H1 (cell line): ENCODE results near the gene SEC14L6. TPM values are rescaled to one million over a fixed set of nuclear protein-coding genes. Genes with fewer than 3 reads are reported as not detected.
A peak's percentile ranks its signal among the peaks of the same experiment; 100 is the strongest.

Experiments
- CTCF ChIA-PET: fragments of 300-600 bp; sonication (Branson Sonifier 250); formaldehyde crosslinking; loops from one replicate; lab custom pipeline; 2021; ENCODE audit not compliant: partially characterized antibody; lab: Charles Lee
- POLR2A ChIA-PET: fragments of 300-600 bp; sonication (Branson Sonifier 250); formaldehyde crosslinking; loops from one replicate; lab custom pipeline; 2021; ENCODE audit warnings: inconsistent platforms; ENCODE audit not compliant: partially characterized antibody; lab: Charles Lee
- DNase-seq, 2 experiments: peaks; one replicate each; pipeline versions ENCODE4 v3.0.0 to v3.0.0-alpha.2; 2010 to 2022; ENCODE audit warnings: low spot score in 2 of 2, low read depth in 1 of 2, mixed read lengths in 1 of 2
- FAIRE-seq: peaks from 2 replicates; lab custom pipeline; 2011; peaks lifted over from hg19 to GRCh38; lab: Jason Lieb, UNC
- H2AFZ ChIP-seq: 2 replicates; pipeline ENCODE4 v1.8.1; 2012; ENCODE audit warnings: low read length, inconsistent platforms
- H2AK5ac ChIP-seq: 2 replicates; pipeline ENCODE4 v1.6.1; 2013; ENCODE audit warnings: low read depth, low read length
- H2BK120ac ChIP-seq: replicated peaks from 2 replicates; pipeline ENCODE3; 2013; ENCODE audit warnings: low read depth, low read length, inconsistent platforms
- H2BK12ac ChIP-seq: 2 replicates; pipeline ENCODE4 v1.6.1; 2013; ENCODE audit warnings: low read depth, low read length
- H2BK15ac ChIP-seq: 2 replicates; pipeline ENCODE4 v1.6.1; 2013; ENCODE audit warnings: low read length
- H2BK20ac ChIP-seq: 2 replicates; pipeline ENCODE4 v1.6.1; 2013; ENCODE audit warnings: low read length
- H2BK5ac ChIP-seq: 2 replicates; pipeline ENCODE4 v1.6.1; 2013; ENCODE audit warnings: low read depth, low read length
- H3K14ac ChIP-seq: 2 replicates; pipeline ENCODE4 v1.6.1; 2013; ENCODE audit warnings: inconsistent platforms; ENCODE audit not compliant: insufficient read length
- H3K18ac ChIP-seq: 2 replicates; pipeline ENCODE4 v1.6.1; 2013; ENCODE audit warnings: low read length; ENCODE audit errors: extremely low read depth
- H3K23ac ChIP-seq: 2 replicates; pipeline ENCODE4 v1.6.1; 2013; ENCODE audit warnings: inconsistent platforms; ENCODE audit not compliant: insufficient read length
- H3K23me2 ChIP-seq: 2 replicates; pipeline ENCODE4 v1.6.1; 2013; ENCODE audit warnings: low read depth, low read length
- H3K27ac ChIP-seq: 2 replicates; pipeline ENCODE4 v1.6.1; 2011; ENCODE audit warnings: low read depth, low read length, inconsistent platforms
- H3K27me3 ChIP-seq, 4 experiments: replicated peaks in 1 of 4; 1 replicate in 1 of 4; 2 replicates in 3 of 4; pipeline versions ENCODE4 v1.6.1 to v1.8.1; 2011 to 2013; ENCODE audit warnings: low read length in 3 of 4, mild to moderate bottlenecking in 3 of 4, inconsistent platforms in 2 of 4, mixed read lengths in 2 of 4, moderate library complexity in 1 of 4; ENCODE audit not compliant: control insufficient read depth in 3 of 4, insufficient read depth in 3 of 4; ENCODE audit errors: extremely low read depth in 1 of 4
- H3K36me3 ChIP-seq, 4 experiments: 2 replicates each; pipeline versions ENCODE4 v1.6.1 to v1.8.1; 2011 to 2013; ENCODE audit warnings: mild to moderate bottlenecking in 4 of 4, low read length in 3 of 4, moderate library complexity in 2 of 4, control low read depth in 1 of 4, inconsistent platforms in 1 of 4; ENCODE audit not compliant: insufficient read depth in 4 of 4, control insufficient read depth in 2 of 4
- H3K4ac ChIP-seq: replicated peaks from 2 replicates; pipeline ENCODE3; 2013; ENCODE audit warnings: low read length, low read depth, mixed read lengths, inconsistent platforms; ENCODE audit not compliant: insufficient read length
- H3K4me1 ChIP-seq, 4 experiments: replicated peaks in 1 of 4; 1 replicate in 1 of 4; 2 replicates in 3 of 4; pipeline versions ENCODE4 v1.6.1 to v1.8.1; 2011 to 2013; ENCODE audit warnings: low read length in 3 of 4, inconsistent platforms in 2 of 4, mixed read lengths in 1 of 4; ENCODE audit not compliant: insufficient read depth in 4 of 4, control insufficient read depth in 3 of 4
- H3K4me2 ChIP-seq, 2 experiments: 2 replicates each; pipeline versions ENCODE4 v1.6.1 to v1.8.1; 2011 to 2013; ENCODE audit warnings: low read depth in 2 of 2, low read length in 2 of 2, control low read depth in 1 of 2, inconsistent platforms in 1 of 2, mild to moderate bottlenecking in 1 of 2; ENCODE audit not compliant: insufficient read depth in 1 of 2
- H3K4me3 ChIP-seq, 4 experiments: fragments of 200-600, 300-600 bp in 1 of 4; sonication (generic), shearing (Covaris generic), sonication (Bioruptor Twin) in 1 of 4; 2 replicates each; pipeline versions ENCODE4 v1.5.1 to v1.8.1; 2011 to 2016; ENCODE audit warnings: low read length in 4 of 4, low read depth in 3 of 4, control low read depth in 2 of 4, inconsistent platforms in 2 of 4, mild to moderate bottlenecking in 2 of 4, mixed read lengths in 1 of 4, moderate library complexity in 1 of 4; ENCODE audit not compliant: insufficient read depth in 2 of 4; ENCODE audit errors: extremely low read depth in 1 of 4
- H3K56ac ChIP-seq: replicated peaks from 2 replicates; pipeline ENCODE3; 2013; ENCODE audit warnings: low read depth, mild to moderate bottlenecking, mixed read lengths, low read length, inconsistent platforms; ENCODE audit not compliant: insufficient read length
- H3K79me1 ChIP-seq: 2 replicates; pipeline ENCODE4 v1.6.1; 2013; ENCODE audit warnings: low read depth, low read length, control low read depth
- H3K79me2 ChIP-seq, 2 experiments: 2 replicates each; pipeline versions ENCODE4 v1.6.1 to v1.8.1; 2012 to 2013; ENCODE audit warnings: low read length in 2 of 2, mild to moderate bottlenecking in 2 of 2, inconsistent platforms in 1 of 2; ENCODE audit not compliant: insufficient read depth in 2 of 2, control insufficient read depth in 1 of 2
- H3K9ac ChIP-seq, 4 experiments: replicated peaks in 1 of 4; 1 replicate in 1 of 4; 2 replicates in 3 of 4; pipeline versions ENCODE4 v1.6.1 to v1.8.1; 2011 to 2013; ENCODE audit warnings: low read depth in 3 of 4, low read length in 3 of 4, control low read depth in 2 of 4, mild to moderate bottlenecking in 2 of 4, moderate library complexity in 2 of 4, inconsistent platforms in 1 of 4; ENCODE audit errors: extremely low read depth in 1 of 4
- H3K9me3 ChIP-seq, 2 experiments: 2 replicates each; pipeline versions ENCODE4 v1.6.1 to v1.8.1; 2012 to 2013; ENCODE audit warnings: mild to moderate bottlenecking in 2 of 2, moderate library complexity in 2 of 2, control low read depth in 1 of 2, inconsistent platforms in 1 of 2, low read depth in 1 of 2, low read length in 1 of 2, mixed read lengths in 1 of 2; ENCODE audit not compliant: insufficient read depth in 2 of 2
- H4K20me1 ChIP-seq, 2 experiments: replicated peaks in 1 of 2; 2 replicates each; pipeline versions ENCODE3 to v1.8.1; 2011 to 2013; ENCODE audit warnings: inconsistent platforms in 2 of 2, low read length in 2 of 2, mild to moderate bottlenecking in 1 of 2; ENCODE audit not compliant: insufficient read depth in 2 of 2, control insufficient read depth in 1 of 2
- H4K5ac ChIP-seq: 2 replicates; pipeline ENCODE4 v1.6.1; 2013; ENCODE audit warnings: low read length, low read depth, mixed read lengths, inconsistent platforms; ENCODE audit not compliant: insufficient read length
- H4K8ac ChIP-seq: 2 replicates; pipeline ENCODE4 v1.8.0; 2013; ENCODE audit warnings: mild to moderate bottlenecking, moderate library complexity, low read length, inconsistent platforms; ENCODE audit not compliant: insufficient read depth; ENCODE audit errors: extremely low read depth
- H4K91ac ChIP-seq: replicated peaks from 2 replicates; pipeline ENCODE3; 2013; ENCODE audit warnings: low read length, mixed read lengths, inconsistent platforms; ENCODE audit not compliant: insufficient read length
- GTF2F1 ChIP-seq: IDR thresholded peaks from 2 replicates; pipeline ENCODE4 v1.6.1; 2012; ENCODE audit warnings: low read depth, low read length, improper control_type of control experiment, borderline replicate concordance
- KDM1A ChIP-seq: fragments of 200-600, 300-600 bp; sonication (generic); IDR thresholded peaks from 2 replicates; pipeline ENCODE4 v1.7.1; 2016; ENCODE audit warnings: mild to moderate bottlenecking, low read length, borderline replicate concordance
- KDM4A ChIP-seq: IDR thresholded peaks from one replicate; pipeline ENCODE4 v1.7.1; 2012; ENCODE audit warnings: low read depth, mild to moderate bottlenecking, moderate library complexity, low read length, inconsistent platforms; ENCODE audit not compliant: severe bottlenecking
- POLR2A ChIP-seq, 2 experiments: IDR thresholded peaks; 1 replicate in 1 of 2; 2 replicates in 1 of 2; pipeline ENCODE4 v1.6.1; 2011; ENCODE audit warnings: low read depth in 2 of 2, low read length in 2 of 2, mild to moderate bottlenecking in 2 of 2; ENCODE audit errors: control extremely low read depth in 1 of 2
- WGBS, 2 experiments: shearing (Covaris generic) in 1 of 2; methylation state at CpG; one replicate each; pipeline versions ENCODE4 v1.1.6 to v1.1.7; 2013 to 2015; ENCODE audit warnings: low lambda C conversion rate in 2 of 2, mixed read lengths in 2 of 2, inconsistent platforms in 1 of 2, low coverage in 1 of 2, missing lambda C conversion rate in 1 of 2; ENCODE audit not compliant: insufficient replicate concordance in 2 of 2, insufficient coverage in 1 of 2, insufficient read length in 1 of 2; ENCODE audit errors: extremely low coverage in 1 of 2, missing lambda C conversion rate in 1 of 2; 5-methylcytosine and 5-hydroxymethylcytosine counted together
- polyA plus RNA-seq, 7 experiments: library from polyadenylated mRNA; depleted of rRNA in 3 of 7; stranded (reverse) in 5 of 7; unstranded in 2 of 7; fragments of >200 nt in 5 of 7; fragments of 200-250 nt in 2 of 7; gene quantifications; 1 replicate in 5 of 7; 2 replicates in 1 of 7; 4 replicates in 1 of 7; pipeline versions ENCODE4 v1.2.1 to v1.2.3, GENCODE V29; 2011 to 2013; ENCODE audit warnings: missing spikeins in 2 of 7, mixed read lengths in 2 of 7
- total RNA-seq: library from RNA; stranded (reverse); fragmentation: NEBNext Ultra II Directional; extraction: Animal tissue kit (Norgen Biotek cat#: 25700); gene quantifications from 2 replicates; pipeline ENCODE4 v1.2.1, GENCODE V29; 2021

The SEC14L6 gene
- total and polyA plus RNA-seq, 2 of the 8 experiments (the other 6 are each of a cell fraction or from before 2014, with no cell fraction given), result 0.63 to 2.1 TPM

DNA sequence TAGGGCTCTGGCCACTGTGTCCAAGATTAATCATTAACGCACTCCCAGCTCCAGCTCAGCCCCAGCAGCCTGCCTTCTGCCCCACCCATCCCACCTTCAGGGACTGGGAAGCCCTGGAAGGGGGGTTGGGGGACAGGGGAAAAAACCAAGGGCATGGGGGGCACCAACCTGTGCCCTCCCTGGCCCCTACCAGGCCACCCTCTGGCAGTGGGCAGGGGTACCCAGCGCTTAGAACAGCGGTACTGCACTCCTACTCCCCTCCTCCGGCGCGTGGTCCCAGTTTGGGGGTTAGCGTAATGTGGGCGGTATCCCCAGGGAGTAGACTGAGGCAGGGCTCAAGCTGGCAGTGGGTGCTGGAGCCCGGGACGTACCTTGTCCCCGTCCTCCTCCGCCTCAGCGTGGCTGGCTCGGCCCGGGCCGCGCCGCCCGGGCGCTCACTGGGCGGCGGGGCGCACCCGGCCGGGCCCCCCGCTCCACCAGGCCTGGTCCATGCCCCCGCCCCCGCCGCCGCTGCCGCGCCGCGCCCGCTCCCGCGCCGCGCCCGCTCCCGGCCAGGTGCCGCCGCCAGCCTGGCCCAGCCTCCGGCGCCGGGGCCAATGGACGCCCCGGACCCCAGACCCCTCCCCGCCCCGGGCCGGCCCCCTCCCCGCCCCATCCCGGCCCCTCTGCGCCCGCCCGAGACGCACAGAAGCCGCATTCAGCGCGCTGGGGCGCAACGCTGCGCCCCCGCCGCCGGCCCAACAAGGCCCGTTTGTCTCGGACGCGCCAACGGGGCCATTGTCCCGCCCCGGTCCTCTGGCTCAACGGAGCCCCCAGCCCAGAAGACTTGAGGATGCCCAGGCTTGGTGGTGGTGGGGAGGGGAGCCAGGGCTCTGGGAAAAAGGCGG lies 27.8 kb upstream of the SEC14L6 start, which contains the start of gene GAL3ST1:
Gene GAL3ST1, minus strand, starts transcription at position 571 of the 887 bp plus-strand sequence. CDS start 17,273 bp downstream, outside the sequence.
- Histone ChIP-seq H2BK5ac (peak within 1 kb of the TSS; percentile 78; the same call in 1 of the 2 replicates), H2BK120ac (no peak within 1 kb of the TSS), H3K4me3 (peak within 1 kb of the TSS; percentile 54 to 84 (median 68)), H2BK20ac (no peak within 1 kb of the TSS), H3K18ac (no peak within 1 kb of the TSS; the same call in 1 of the 2 replicates), H3K4ac (no peak within 1 kb of the TSS), H2BK15ac (no peak within 1 kb of the TSS), H3K4me1 (peaks cover 0 to 15% (median 5%) of the 10 kb centered on the region in 4 experiments; a peak in 5 of 7 replicates), H3K23me2 (peaks cover 10% of the 10 kb centered on the region; the same call in 1 of the 2 replicates), H3K79me2 (no peaks in the 10 kb centered on the region; a peak in 1 of 4 replicates), H2AK5ac (no peak within 1 kb of the TSS; the same call in 1 of the 2 replicates), H3K9me3 (no peaks in the 10 kb centered on the region), H3K23ac (no peak within 1 kb of the TSS), H3K14ac (no peak within 1 kb of the TSS), H3K36me3 (peaks cover 13 to 28% (median 26%) of the 10 kb centered on the region in 4 experiments; a peak in 7 of 8 replicates), H3K79me1 (peaks cover 3% of the 10 kb centered on the region), H3K9ac (peak within 1 kb of the TSS in 3 of 4 experiments; percentile 38 to 63 (median 57); a peak in 4 of 7 replicates), H3K27me3 (no peaks in the 10 kb centered on the region), H2AFZ (peak within 1 kb of the TSS; percentile 71; the same call in 1 of the 2 replicates), H4K8ac (peak within 1 kb of the TSS; percentile 79), H3K56ac (no peak within 1 kb of the TSS), H2BK12ac (0 out of 2 replicates have a peak within 1 kb of the TSS, but pooled peaks have one; percentile 27), H3K4me2 (peak within 1 kb of the TSS; percentile 84 to 98), H4K5ac (no peak within 1 kb of the TSS), H3K27ac (no peak within 1 kb of the TSS), H4K91ac (no peak within 1 kb of the TSS), H4K20me1 (peaks cover 0 to 8% of the 10 kb centered on the region in 2 experiments)
- WGBS, 2 experiments, result 8% methylated on average over 28 of the region's 75 CpGs; no CpG with 5 or more reads in 1 of the 2 experiments
- no peak for DNase-seq
- CTCF ChIA-PET, result interaction anchor here (1.0 to 3.4 kb wide), 5 partner anchors 9 to 39 kb away, joined by 3 to 12 read pairs (median 3); no protein-coding TSS in a partner anchor
- TF ChIP-seq POLR2A (IDR thresholded peaks at IDR 0.05; ENCODE audit: control extremely low read depth in 1 of 2, low read depth in 2 of 2, low read length in 2 of 2), result peak in 1 of 2 experiments; percentile 31; a peak in 1 of 3 replicates
- TF ChIP-seq GTF2F1, result no peak
- peak; percentile 71 for TF ChIP-seq KDM4A
- no peak for TF ChIP-seq KDM1A
- POLR2A ChIA-PET, result interaction anchor here (0.6 to 6.7 kb wide), 8 partner anchors 9 to 132 kb away, joined by 3 to 64 read pairs (median 4); partner anchors contain the start of gene PES1
- FAIRE-seq, result no peak
